HCT116 (cell line): ENCODE results near the gene EDDM13. TPM values are rescaled to one million over a fixed set of nuclear protein-coding genes. Genes with fewer than 3 reads are reported as not detected.

Source experiments
- ATAC-seq: fragments of 200-7000 bp; cut with Tn5 transposase; 2 replicates; pipeline ENCODE4 v1.9.1; 2020; ENCODE audit warnings: mild to moderate bottlenecking, moderate library complexity
- BruUV-seq: library from RNA; stranded (reverse); fragments of 400-500 nt; replicated peaks from 2 replicates; lab custom pipeline; 2021; lab: Mats Ljungman, UMichigan
- CTCF ChIA-PET: fragments of 300-600 bp; sonication (Branson Sonifier 250); formaldehyde crosslinking; loops from one replicate; lab custom pipeline; 2021; ENCODE audit warnings: antibody characterized with exemption; lab: Charles Lee
- POLR2A ChIA-PET: fragments of 300-600, 350-600 bp; sonication (Branson Sonifier 250); formaldehyde crosslinking; loops from one replicate; lab custom pipeline; 2021; ENCODE audit warnings: antibody characterized with exemption; lab: Charles Lee
- RAD21 ChIA-PET, 2 experiments: fragments of 300-600 bp; sonication (Branson Sonifier 250); formaldehyde crosslinking; loops; one replicate each; lab custom pipeline; 2023; ENCODE audit warnings: low total read pairs in 2 of 2; ENCODE audit not compliant: uncharacterized antibody in 2 of 2, unreplicated experiment in 2 of 2, low non-redundant PET in 1 of 2; lab: Charles Lee
- DNase-seq: peaks from one replicate; pipeline ENCODE4 v3.0.0-alpha.2; 2010; ENCODE audit warnings: low read depth, low spot score
- H2AFZ ChIP-seq: fragments of 200-600 bp; shearing (Covaris generic), sonication (generic); 2 replicates; pipeline ENCODE4 v1.6.1; 2017; ENCODE audit warnings: low read depth, mixed run types, mixed read lengths, antibody characterized with exemption, low read length; ENCODE audit not compliant: poor library complexity, severe bottlenecking
- H3K27ac ChIP-seq: 2 replicates; pipeline ENCODE4 v1.5.1; 2012; ENCODE audit warnings: low read depth, low read length
- H3K27me3 ChIP-seq: fragments of 200-600 bp; sonication (generic); 2 replicates; pipeline ENCODE4 v1.6.1; 2016; ENCODE audit warnings: mixed run types, low read length, mixed read lengths; ENCODE audit not compliant: insufficient read depth
- H3K36me3 ChIP-seq, 2 experiments: fragments of 200-500 bp in 1 of 2; fragments of 200-600 bp in 1 of 2; sonication (Bioruptor generic) in 1 of 2; sonication (generic) in 1 of 2; 2 replicates each; pipeline versions ENCODE4 v1.5.1 to v1.6.1; 2014 to 2016; ENCODE audit warnings: low read length in 2 of 2, inconsistent platforms in 1 of 2, mixed read lengths in 1 of 2, mixed run types in 1 of 2; ENCODE audit not compliant: insufficient read depth in 2 of 2, control insufficient read depth in 1 of 2
- H3K4me1 ChIP-seq, 2 experiments: fragments of 200-600 bp in 1 of 2; sonication (generic) in 1 of 2; 2 replicates each; pipeline versions ENCODE4 v1.5.1 to v1.6.1; 2012 to 2017; ENCODE audit warnings: low read length in 2 of 2, inconsistent platforms in 1 of 2, mild to moderate bottlenecking in 1 of 2, mixed read lengths in 1 of 2, mixed run types in 1 of 2, moderate library complexity in 1 of 2; ENCODE audit not compliant: insufficient read depth in 2 of 2, control insufficient read depth in 1 of 2
- H3K4me2 ChIP-seq: fragments of 200-600 bp; sonication (generic); 2 replicates; pipeline ENCODE4 v1.6.1; 2017; ENCODE audit warnings: mixed run types, low read length, mixed read lengths
- H3K4me3 ChIP-seq, 2 experiments: fragments of 200-600 bp in 1 of 2; sonication (generic) in 1 of 2; replicated peaks in 1 of 2; 2 replicates each; pipeline ENCODE4 v1.5.1; 2011 to 2016; ENCODE audit warnings: low read length in 2 of 2, control low read depth in 1 of 2, low read depth in 1 of 2, mild to moderate bottlenecking in 1 of 2, mixed read lengths in 1 of 2, mixed run types in 1 of 2
- H3K79me2 ChIP-seq: fragments of 200-600 bp; sonication (generic); 2 replicates; pipeline ENCODE4 v1.6.1; 2017; ENCODE audit warnings: mild to moderate bottlenecking, mixed run types, low read length, moderate library complexity, mixed read lengths; ENCODE audit not compliant: insufficient read depth
- H3K9ac ChIP-seq: fragments of 200-600 bp; sonication (generic); 2 replicates; pipeline ENCODE4 v1.6.1; 2016; ENCODE audit warnings: low read length, mixed read lengths
- H3K9me2 ChIP-seq: fragments of 200-600 bp; sonication (generic), shearing (Covaris generic); 2 replicates; pipeline ENCODE4 v1.6.1; 2017; ENCODE audit warnings: mixed run types, mild to moderate bottlenecking, moderate library complexity; ENCODE audit not compliant: insufficient read depth
- H3K9me3 ChIP-seq, 2 experiments: fragments of 200-500 bp in 1 of 2; fragments of 200-600 bp in 1 of 2; sonication (Bioruptor generic) in 1 of 2; sonication (generic) in 1 of 2; 2 replicates each; pipeline ENCODE4 v1.6.1; 2014 to 2017; ENCODE audit warnings: low read length in 2 of 2, mixed read lengths in 2 of 2, inconsistent platforms in 1 of 2, low read depth in 1 of 2, mild to moderate bottlenecking in 1 of 2, mixed run types in 1 of 2, moderate library complexity in 1 of 2; ENCODE audit not compliant: control insufficient read depth in 1 of 2, insufficient read depth in 1 of 2
- H4K20me1 ChIP-seq: fragments of 200-600 bp; sonication (generic), shearing (Covaris generic); 2 replicates; pipeline ENCODE4 v1.6.1; 2017; ENCODE audit warnings: mixed run types, mild to moderate bottlenecking, moderate library complexity; ENCODE audit not compliant: insufficient read depth
- CBX3 ChIP-seq: IDR thresholded peaks from 2 replicates; pipeline ENCODE4 v1.6.1; 2012; ENCODE audit warnings: low read depth
- CEBPB ChIP-seq: IDR thresholded peaks from 2 replicates; pipeline ENCODE4 v1.6.1; 2012; ENCODE audit warnings: low read depth
- EGR1 ChIP-seq: IDR thresholded peaks from 2 replicates; pipeline ENCODE4 v1.6.1; 2012; ENCODE audit warnings: low read depth
- ELF1 ChIP-seq: IDR thresholded peaks from 2 replicates; pipeline ENCODE4 v1.6.1; 2012; ENCODE audit warnings: low read depth, borderline replicate concordance
- EZH2 ChIP-seq: fragments of 200-600 bp; sonication (generic); IDR thresholded peaks from 2 replicates; pipeline ENCODE4 v1.6.1; 2017; ENCODE audit warnings: antibody characterized with exemption, mixed run types
- EZH2phosphoT487 ChIP-seq: fragments of 200-600 bp; IDR thresholded peaks from 2 replicates; pipeline ENCODE4 v1.6.1; 2018; ENCODE audit warnings: antibody characterized with exemption, borderline replicate concordance
- FOSL1 ChIP-seq: IDR thresholded peaks from 2 replicates; pipeline ENCODE4 v1.6.1; 2012; ENCODE audit warnings: low read depth
- JUND ChIP-seq: IDR thresholded peaks from 2 replicates; pipeline ENCODE4 v1.6.1; 2012
- POLR2A ChIP-seq: IDR thresholded peaks from 2 replicates; pipeline ENCODE4 v1.7.0; 2011; ENCODE audit warnings: borderline replicate concordance; ENCODE audit not compliant: insufficient read depth, insufficient read length; ENCODE audit errors: extremely low read depth
- POLR2AphosphoS5 ChIP-seq: IDR thresholded peaks from 2 replicates; pipeline ENCODE4 v1.6.1; 2011; ENCODE audit warnings: mild to moderate bottlenecking, low read depth, low read length, moderate library complexity
- SP1 ChIP-seq: IDR thresholded peaks from 2 replicates; pipeline ENCODE4 v1.6.1; 2012; ENCODE audit warnings: low read depth
- TCF7L2 ChIP-seq: IDR thresholded peaks from 2 replicates; pipeline ENCODE4 v1.7.0; 2011; ENCODE audit warnings: borderline replicate concordance, inconsistent platforms; ENCODE audit not compliant: insufficient read depth, insufficient read length; ENCODE audit errors: extremely low read depth
- YY1 ChIP-seq: IDR thresholded peaks from 2 replicates; pipeline ENCODE4 v1.6.1; 2011; ENCODE audit warnings: low read length, low read depth, moderate library complexity, mild to moderate bottlenecking; ENCODE audit not compliant: insufficient replicate concordance; ENCODE audit errors: extremely low read depth
- ZFX ChIP-seq: fragments of 450-650 bp; IDR thresholded peaks from 2 replicates; pipeline ENCODE4 v1.6.1; 2017
- ZNF274 ChIP-seq: fragments of 200-500 bp; sonication (Bioruptor generic); IDR thresholded peaks from 2 replicates; pipeline ENCODE4 v1.6.1; 2014; ENCODE audit warnings: mild to moderate bottlenecking, low read depth, low read length, inconsistent platforms
- intact Hi-C: fragments of 100-400 bp; cut with micrococcal nuclease; formaldehyde crosslinking; loops from 2 replicates; pipeline ENCODE4 v1.10.0; 2022
- total RNA-seq: library from RNA; stranded (reverse); gene quantifications from one replicate; pipeline ENCODE4 v1.2.1, GENCODE V29; 2021; ENCODE audit not compliant: unreplicated experiment
- TF ChIP-seq, protein P1 (sequence below): IDR thresholded peaks from 2 replicates; pipeline ENCODE4 v1.6.1; 2012
- TF ChIP-seq, protein P2 (sequence below): IDR thresholded peaks from 2 replicates; pipeline ENCODE4 v1.6.1; 2011; ENCODE audit warnings: mild to moderate bottlenecking, low read length, moderate library complexity; ENCODE audit not compliant: insufficient replicate concordance; ENCODE audit errors: extremely low read depth
- TF ChIP-seq, protein P3 (sequence below): IDR thresholded peaks from 2 replicates; pipeline ENCODE4 v1.6.1; 2012
- TF ChIP-seq, protein P4 (sequence below): IDR thresholded peaks from 2 replicates; pipeline ENCODE4 v1.6.1; 2012; ENCODE audit warnings: low read depth
- TF ChIP-seq, protein P5 (sequence below), 3 experiments: fragments of 200-600 bp in 1 of 3; sonication (generic) in 1 of 3; IDR thresholded peaks in 2 of 3; conservative IDR thresholded peaks in 1 of 3; 2 replicates each; pipeline ENCODE4 v1.5.1; 2012 to 2017; ENCODE audit warnings: low read depth in 2 of 3, low read length in 2 of 3, antibody characterized with exemption in 1 of 3, borderline replicate concordance in 1 of 3, control low read depth in 1 of 3, mild to moderate bottlenecking in 1 of 3, mixed read lengths in 1 of 3, mixed run types in 1 of 3, moderate library complexity in 1 of 3; ENCODE audit not compliant: insufficient read depth in 1 of 3

EDDM13 gene
- total RNA-seq, 1 experiment from 2014 or later, result not detected

DNA sequence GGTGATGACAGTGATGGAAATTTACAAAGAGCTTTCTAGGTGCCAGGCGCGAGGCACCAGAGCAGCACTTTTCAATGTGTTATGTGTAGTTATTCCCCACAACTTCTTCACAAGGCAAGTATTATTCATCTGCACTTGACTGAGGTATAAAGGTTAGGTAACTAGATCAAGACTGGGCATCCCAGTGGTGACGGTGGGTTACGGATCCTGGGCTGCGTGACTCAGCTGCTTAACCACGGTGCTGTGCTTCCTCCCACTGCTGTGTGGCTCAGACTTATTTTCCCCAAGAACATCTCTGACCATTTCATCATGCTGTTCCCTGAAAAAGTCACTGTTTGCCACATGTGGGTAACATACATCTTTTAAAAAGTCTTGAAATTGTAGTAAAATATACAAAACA, 19.3 kb downstream of the EDDM13 start (continued):
- TF ChIP-seq, protein P1, sequence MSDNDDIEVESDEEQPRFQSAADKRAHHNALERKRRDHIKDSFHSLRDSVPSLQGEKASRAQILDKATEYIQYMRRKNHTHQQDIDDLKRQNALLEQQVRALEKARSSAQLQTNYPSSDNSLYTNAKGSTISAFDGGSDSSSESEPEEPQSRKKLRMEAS, result no peak
- TF ChIP-seq TCF7L2 (no peak), CEBPB (no peak), YY1 (no peak)

DNA sequence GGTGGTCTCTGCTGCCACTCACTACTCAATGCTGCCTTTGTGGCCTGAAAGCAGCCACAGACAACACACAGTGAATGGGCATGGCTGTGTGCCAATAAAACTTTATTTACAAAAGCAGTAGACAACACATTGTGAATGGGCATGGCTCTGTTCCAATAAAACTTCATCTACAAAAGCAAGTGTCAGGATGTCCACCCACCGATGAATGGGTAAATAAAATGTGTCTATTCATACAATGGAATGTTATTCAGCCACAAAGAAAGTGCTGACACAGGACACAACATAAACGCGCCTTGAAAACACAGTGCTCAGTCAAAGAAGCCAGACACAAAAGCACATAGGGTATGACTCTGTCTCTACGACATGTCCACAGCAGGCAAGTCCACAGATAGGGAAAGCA, 22.0 kb downstream of the EDDM13 start:
- DNase-seq (no peak), ATAC-seq (no peak)
- intact Hi-C loops, result no loop called here
- no peak overlapping the region for H3K27ac ChIP-seq
- H3K79me2 ChIP-seq, result no peaks in the 10 kb centered on the region
- H3K9me2 ChIP-seq, result no peaks in the 10 kb centered on the region
- RAD21 ChIA-PET, result no interaction called here
- no peaks in the 10 kb centered on the region for H3K27me3 ChIP-seq
- TF ChIP-seq TCF7L2 (no peak), POLR2AphosphoS5 (no peak), EGR1 (no peak), FOSL1 (no peak), JUND (no peak), EZH2 (no peak), POLR2A (no peak), SP1 (no peak), EZH2phosphoT487 (no peak), ZNF274 (no peak), CBX3 (no peak), ELF1 (no peak), ZFX (no peak)
- TF ChIP-seq, protein P2, sequence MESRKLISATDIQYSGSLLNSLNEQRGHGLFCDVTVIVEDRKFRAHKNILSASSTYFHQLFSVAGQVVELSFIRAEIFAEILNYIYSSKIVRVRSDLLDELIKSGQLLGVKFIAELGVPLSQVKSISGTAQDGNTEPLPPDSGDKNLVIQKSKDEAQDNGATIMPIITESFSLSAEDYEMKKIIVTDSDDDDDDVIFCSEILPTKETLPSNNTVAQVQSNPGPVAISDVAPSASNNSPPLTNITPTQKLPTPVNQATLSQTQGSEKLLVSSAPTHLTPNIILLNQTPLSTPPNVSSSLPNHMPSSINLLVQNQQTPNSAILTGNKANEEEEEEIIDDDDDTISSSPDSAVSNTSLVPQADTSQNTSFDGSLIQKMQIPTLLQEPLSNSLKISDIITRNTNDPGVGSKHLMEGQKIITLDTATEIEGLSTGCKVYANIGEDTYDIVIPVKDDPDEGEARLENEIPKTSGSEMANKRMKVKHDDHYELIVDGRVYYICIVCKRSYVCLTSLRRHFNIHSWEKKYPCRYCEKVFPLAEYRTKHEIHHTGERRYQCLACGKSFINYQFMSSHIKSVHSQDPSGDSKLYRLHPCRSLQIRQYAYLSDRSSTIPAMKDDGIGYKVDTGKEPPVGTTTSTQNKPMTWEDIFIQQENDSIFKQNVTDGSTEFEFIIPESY, result no peak
- TF ChIP-seq, protein P3, sequence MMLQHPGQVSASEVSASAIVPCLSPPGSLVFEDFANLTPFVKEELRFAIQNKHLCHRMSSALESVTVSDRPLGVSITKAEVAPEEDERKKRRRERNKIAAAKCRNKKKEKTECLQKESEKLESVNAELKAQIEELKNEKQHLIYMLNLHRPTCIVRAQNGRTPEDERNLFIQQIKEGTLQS, result no peak
- TF ChIP-seq, protein P4, sequence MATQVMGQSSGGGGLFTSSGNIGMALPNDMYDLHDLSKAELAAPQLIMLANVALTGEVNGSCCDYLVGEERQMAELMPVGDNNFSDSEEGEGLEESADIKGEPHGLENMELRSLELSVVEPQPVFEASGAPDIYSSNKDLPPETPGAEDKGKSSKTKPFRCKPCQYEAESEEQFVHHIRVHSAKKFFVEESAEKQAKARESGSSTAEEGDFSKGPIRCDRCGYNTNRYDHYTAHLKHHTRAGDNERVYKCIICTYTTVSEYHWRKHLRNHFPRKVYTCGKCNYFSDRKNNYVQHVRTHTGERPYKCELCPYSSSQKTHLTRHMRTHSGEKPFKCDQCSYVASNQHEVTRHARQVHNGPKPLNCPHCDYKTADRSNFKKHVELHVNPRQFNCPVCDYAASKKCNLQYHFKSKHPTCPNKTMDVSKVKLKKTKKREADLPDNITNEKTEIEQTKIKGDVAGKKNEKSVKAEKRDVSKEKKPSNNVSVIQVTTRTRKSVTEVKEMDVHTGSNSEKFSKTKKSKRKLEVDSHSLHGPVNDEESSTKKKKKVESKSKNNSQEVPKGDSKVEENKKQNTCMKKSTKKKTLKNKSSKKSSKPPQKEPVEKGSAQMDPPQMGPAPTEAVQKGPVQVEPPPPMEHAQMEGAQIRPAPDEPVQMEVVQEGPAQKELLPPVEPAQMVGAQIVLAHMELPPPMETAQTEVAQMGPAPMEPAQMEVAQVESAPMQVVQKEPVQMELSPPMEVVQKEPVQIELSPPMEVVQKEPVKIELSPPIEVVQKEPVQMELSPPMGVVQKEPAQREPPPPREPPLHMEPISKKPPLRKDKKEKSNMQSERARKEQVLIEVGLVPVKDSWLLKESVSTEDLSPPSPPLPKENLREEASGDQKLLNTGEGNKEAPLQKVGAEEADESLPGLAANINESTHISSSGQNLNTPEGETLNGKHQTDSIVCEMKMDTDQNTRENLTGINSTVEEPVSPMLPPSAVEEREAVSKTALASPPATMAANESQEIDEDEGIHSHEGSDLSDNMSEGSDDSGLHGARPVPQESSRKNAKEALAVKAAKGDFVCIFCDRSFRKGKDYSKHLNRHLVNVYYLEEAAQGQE, result no peak
- TF ChIP-seq, protein P5, sequence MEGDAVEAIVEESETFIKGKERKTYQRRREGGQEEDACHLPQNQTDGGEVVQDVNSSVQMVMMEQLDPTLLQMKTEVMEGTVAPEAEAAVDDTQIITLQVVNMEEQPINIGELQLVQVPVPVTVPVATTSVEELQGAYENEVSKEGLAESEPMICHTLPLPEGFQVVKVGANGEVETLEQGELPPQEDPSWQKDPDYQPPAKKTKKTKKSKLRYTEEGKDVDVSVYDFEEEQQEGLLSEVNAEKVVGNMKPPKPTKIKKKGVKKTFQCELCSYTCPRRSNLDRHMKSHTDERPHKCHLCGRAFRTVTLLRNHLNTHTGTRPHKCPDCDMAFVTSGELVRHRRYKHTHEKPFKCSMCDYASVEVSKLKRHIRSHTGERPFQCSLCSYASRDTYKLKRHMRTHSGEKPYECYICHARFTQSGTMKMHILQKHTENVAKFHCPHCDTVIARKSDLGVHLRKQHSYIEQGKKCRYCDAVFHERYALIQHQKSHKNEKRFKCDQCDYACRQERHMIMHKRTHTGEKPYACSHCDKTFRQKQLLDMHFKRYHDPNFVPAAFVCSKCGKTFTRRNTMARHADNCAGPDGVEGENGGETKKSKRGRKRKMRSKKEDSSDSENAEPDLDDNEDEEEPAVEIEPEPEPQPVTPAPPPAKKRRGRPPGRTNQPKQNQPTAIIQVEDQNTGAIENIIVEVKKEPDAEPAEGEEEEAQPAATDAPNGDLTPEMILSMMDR (IDR thresholded peaks at IDR 0.05 in 2 of 3, conservative IDR thresholded peaks at IDR 0.05 in 1 of 3; ENCODE audit: borderline replicate concordance in 1 of 3, insufficient read depth in 1 of 3, low read depth in 2 of 3, low read length in 2 of 3), result no peak
- no peaks in the 10 kb centered on the region for H3K4me1 ChIP-seq
- H2AFZ ChIP-seq, result no peak overlapping the region
- no peak overlapping the region for H3K4me3 ChIP-seq
- no peaks in the 10 kb centered on the region for H4K20me1 ChIP-seq
- no peak overlapping the region for H3K9ac ChIP-seq
- H3K9me3 ChIP-seq, result no peaks in the 10 kb centered on the region
- CTCF ChIA-PET, result no interaction called here
- no TSS peak for BruUV-seq
- no peaks in the 10 kb centered on the region for H3K36me3 ChIP-seq
- POLR2A ChIA-PET, result no interaction called here
- no peak overlapping the region for H3K4me2 ChIP-seq
